Stimulated activated naive CD8-positive, alpha-beta T cell treated with anti-CD3 and anti-CD28 coated beads, Interleukin-15, Interleukin-2, amounts not matched to agents 100 U/mL and 50 U/mL, for 24 hours (primary cell): ENCODE results near the gene FCF1.

Source experiments
- ATAC-seq: fragments of 150-1000 bp; cut with Tn5 transposase; one replicate; pipeline ENCODE4 v1.10.0; 2021
- DNase-seq: peaks from one replicate; pipeline ENCODE4 v3.0.0; 2021

The FCF1 gene

GRCh38 chr14:74765721-74766120, 52.8 kb downstream of the FCF1 start:
- no peak for DNase-seq
- ATAC-seq = no peak

- DNase-seq (no peak), ATAC-seq (no peak)
Measured at GRCh38 chr14:74771399-74771798, 58.5 kb downstream of the FCF1 start.

- ATAC-seq = no peak
- DNase-seq = no peak
Measured at GRCh38 chr14:74784634-74785033, 71.7 kb downstream of the FCF1 start.

GRCh38 chr14:74785056-74785613, 72.2 kb downstream of the FCF1 start:
- no peak for DNase-seq
- no peak for ATAC-seq

- DNase-seq (no peak), ATAC-seq (no peak)
Measured at GRCh38 chr14:74786796-74787315, 73.9 kb downstream of the FCF1 start.
